Transverse colon (tissue), 4 donors: Measurements from ENCODE around the gene ZNF433. TPM values are rescaled to one million over a fixed set of nuclear protein-coding genes. Genes with fewer than 3 reads are reported as not detected.
A peak's percentile ranks its signal among the peaks of the same experiment; 100 is the strongest.

Experiments
- DNase-seq: peaks from one replicate; pipeline ENCODE4 v3.0.0-alpha.2; 2019
- H3K27ac ChIP-seq, 4 donors: fragments of 200-600 bp; sonication (generic); 2 replicates each; pipeline ENCODE4 v1.5.1; 2016 to 2018; ENCODE audit warnings: inconsistent platforms in 4 of 4
- H3K27me3 ChIP-seq: fragments of 200-600 bp; sonication (generic); 2 replicates; pipeline ENCODE4 v1.5.1; 2017; ENCODE audit warnings: inconsistent platforms
- H3K36me3 ChIP-seq, 4 donors: fragments of 200-600 bp; sonication (generic); 2 replicates each; pipeline ENCODE4 v1.5.1; 2017 to 2019; ENCODE audit warnings: inconsistent platforms in 4 of 4
- H3K4me1 ChIP-seq, 4 donors: fragments of 200-600 bp; sonication (generic); 2 replicates each; pipeline ENCODE4 v1.5.1; 2017 to 2020; ENCODE audit warnings: inconsistent platforms in 4 of 4
- H3K4me3 ChIP-seq, 4 donors: fragments of 200-600 bp; sonication (generic); 1 replicate in 1 of 4; 2 replicates in 3 of 4; pipeline versions ENCODE4 v1.5.1 to v1.6.1; 2017 to 2019; ENCODE audit warnings: inconsistent platforms in 4 of 4
- H3K9me3 ChIP-seq, 2 donors: fragments of 200-600 bp; sonication (generic); 2 replicates each; pipeline ENCODE4 v1.5.1; 2017 to 2019; ENCODE audit warnings: inconsistent platforms in 2 of 2
- EP300 ChIP-seq: sonication (generic); formaldehyde crosslinking; IDR thresholded peaks from one replicate; pipeline ENCODE4 v1.6.1; 2017; ENCODE audit warnings: antibody characterized with exemption, low read depth
- POLR2A ChIP-seq: fragments of 450-650 bp; IDR thresholded peaks from one replicate; pipeline ENCODE4 v1.6.1; 2016; ENCODE audit warnings: antibody characterized with exemption, mild to moderate bottlenecking, moderate library complexity
- POLR2AphosphoS5 ChIP-seq, 3 donors: sonication (generic); formaldehyde crosslinking; IDR thresholded peaks; one replicate each; pipeline ENCODE4 v1.6.1; 2016; ENCODE audit warnings: antibody characterized with exemption in 3 of 3
- WGBS, 2 donors: methylation state at CpG; one replicate each; pipeline ENCODE4 v1.1.5; 2018; ENCODE audit warnings: low coverage in 1 of 2; 5-methylcytosine and 5-hydroxymethylcytosine counted together
- in situ Hi-C, 4 donors: fragments of 200-750 bp; cut with MboI; loops; one replicate each; pipeline versions ENCODE4 v1.15.0 to v1.15.1; 2017; ENCODE audit warnings: low sequenced_read_pairs in 3 of 4, low pct_ligation_motif_present in 1 of 4, low pct_unique_long_range_greater_than_20kb in 1 of 4
- intact Hi-C: fragments of 100-400 bp; cut with DNase I; formaldehyde crosslinking; loops from one replicate; pipeline ENCODE4 v1.15.1; 2023; ENCODE audit warnings: low total_unique reads
- total RNA-seq, 4 donors: library from RNA; depleted of rRNA; stranded (reverse); fragments of >200 nt; gene quantifications; one replicate each; pipeline ENCODE4 v1.1.0, GENCODE V29; 2016
- TF ChIP-seq, protein P1 (sequence below), 5 experiments: fragments of 200-600 bp in 3 of 5; fragments of 450-650 bp in 2 of 5; sonication (generic) in 3 of 5; IDR thresholded peaks; 1 replicate in 2 of 5; 2 replicates in 3 of 5; pipeline ENCODE4 v1.5.1; 2016 to 2017; ENCODE audit warnings: antibody characterized with exemption in 5 of 5, inconsistent platforms in 3 of 5, mild to moderate bottlenecking in 2 of 5, moderate library complexity in 1 of 5

The ZNF433 gene
- total RNA-seq, 4 donors from 2014 or later = 3.2 to 13.5 (median 4.7) TPM

DNA sequence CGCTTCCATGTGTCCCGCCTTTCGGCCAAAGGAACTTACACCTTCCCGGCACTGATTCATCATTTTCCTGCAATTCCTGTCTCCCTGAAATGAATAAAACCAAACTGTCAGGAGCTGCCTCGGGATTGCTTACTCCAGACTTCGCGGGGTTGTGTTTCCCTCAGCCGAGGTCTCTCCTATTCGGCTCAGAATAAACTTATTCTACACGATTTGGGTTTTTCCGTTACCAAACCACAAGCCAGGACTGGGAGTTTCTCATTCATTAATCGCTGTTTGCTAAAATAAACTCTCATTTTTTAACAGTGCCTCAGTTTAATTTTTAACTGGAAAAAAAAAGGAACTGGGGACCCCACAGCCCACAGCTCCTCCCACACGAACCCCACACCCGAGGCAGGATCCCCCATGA is 16.6 kb upstream of the ZNF433 start:
- TF ChIP-seq POLR2A (no peak), EP300 (no peak), POLR2AphosphoS5 (IDR thresholded peaks at IDR 0.05) (no peak)
- TF ChIP-seq, protein P1, sequence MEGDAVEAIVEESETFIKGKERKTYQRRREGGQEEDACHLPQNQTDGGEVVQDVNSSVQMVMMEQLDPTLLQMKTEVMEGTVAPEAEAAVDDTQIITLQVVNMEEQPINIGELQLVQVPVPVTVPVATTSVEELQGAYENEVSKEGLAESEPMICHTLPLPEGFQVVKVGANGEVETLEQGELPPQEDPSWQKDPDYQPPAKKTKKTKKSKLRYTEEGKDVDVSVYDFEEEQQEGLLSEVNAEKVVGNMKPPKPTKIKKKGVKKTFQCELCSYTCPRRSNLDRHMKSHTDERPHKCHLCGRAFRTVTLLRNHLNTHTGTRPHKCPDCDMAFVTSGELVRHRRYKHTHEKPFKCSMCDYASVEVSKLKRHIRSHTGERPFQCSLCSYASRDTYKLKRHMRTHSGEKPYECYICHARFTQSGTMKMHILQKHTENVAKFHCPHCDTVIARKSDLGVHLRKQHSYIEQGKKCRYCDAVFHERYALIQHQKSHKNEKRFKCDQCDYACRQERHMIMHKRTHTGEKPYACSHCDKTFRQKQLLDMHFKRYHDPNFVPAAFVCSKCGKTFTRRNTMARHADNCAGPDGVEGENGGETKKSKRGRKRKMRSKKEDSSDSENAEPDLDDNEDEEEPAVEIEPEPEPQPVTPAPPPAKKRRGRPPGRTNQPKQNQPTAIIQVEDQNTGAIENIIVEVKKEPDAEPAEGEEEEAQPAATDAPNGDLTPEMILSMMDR (IDR thresholded peaks at IDR 0.05) = no peak
- Histone ChIP-seq H3K27me3 (no peaks in the 10 kb centered on the region), H3K4me3 (peak overlapping the region; percentile 59 to 89 (median 64)), H3K27ac (peak overlapping the region; percentile 75 to 85 (median 82)), H3K4me1 (peaks cover 0 to 19% (median 13%) of the 10 kb centered on the region in 4 donors), H3K36me3 (no peaks in the 10 kb centered on the region), H3K9me3 (no peaks in the 10 kb centered on the region)
- in situ Hi-C loops = loop anchor here in 2 of 4 donors (10.0 kb wide), 1 partner anchor 93 kb away; the partner anchor contains the start of gene ZNF20 (in 2 of the 2)
- DNase-seq = no peak
- 1 to 3% methylated on average over 13 to 14 of the region's 14 CpGs for WGBS, 2 donors
- intact Hi-C loops = no loop called here

DNA sequence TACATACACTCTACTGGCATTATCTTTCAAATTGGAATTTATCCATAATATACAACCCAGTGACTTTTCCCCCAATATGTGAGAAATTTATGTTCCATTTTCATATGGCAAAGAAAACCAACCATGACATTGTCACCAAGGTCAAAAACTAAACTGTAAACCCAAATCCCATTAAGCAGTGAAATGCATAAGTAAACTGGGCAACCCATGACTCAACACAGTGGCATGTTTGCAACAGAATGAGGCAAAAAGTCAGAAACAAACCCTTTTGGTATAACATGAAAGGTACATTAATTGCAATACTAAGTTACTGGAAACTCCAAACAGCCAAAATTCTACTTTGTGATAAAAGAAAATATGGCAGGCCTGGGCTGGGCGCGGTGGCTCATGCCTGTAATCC is 12.4 kb upstream of the ZNF433 start:
- no peak overlapping the region for H3K27ac ChIP-seq
- peaks cover 23 to 30% of the 10 kb centered on the region in 2 donors for H3K9me3 ChIP-seq
- WGBS, 2 donors = 97% methylated on average over 2 of the region's 2 CpGs; no CpG with 5 or more reads in 1 of the 2 donors
- peaks cover 0 to 6% (median 3%) of the 10 kb centered on the region in 4 donors for H3K36me3 ChIP-seq
- intact Hi-C loops = no loop called here
- H3K27me3 ChIP-seq = no peaks in the 10 kb centered on the region
- TF ChIP-seq, protein P1 (IDR thresholded peaks at IDR 0.05) = no peak
- TF ChIP-seq POLR2A = no peak
- TF ChIP-seq EP300 = no peak
- no peak for TF ChIP-seq POLR2AphosphoS5 (IDR thresholded peaks at IDR 0.05)
- in situ Hi-C loops = no loop called here
- no peak overlapping the region for H3K4me3 ChIP-seq
- DNase-seq = no peak
- peaks cover 0 to 14% (median 11%) of the 10 kb centered on the region in 4 donors for H3K4me1 ChIP-seq

DNA sequence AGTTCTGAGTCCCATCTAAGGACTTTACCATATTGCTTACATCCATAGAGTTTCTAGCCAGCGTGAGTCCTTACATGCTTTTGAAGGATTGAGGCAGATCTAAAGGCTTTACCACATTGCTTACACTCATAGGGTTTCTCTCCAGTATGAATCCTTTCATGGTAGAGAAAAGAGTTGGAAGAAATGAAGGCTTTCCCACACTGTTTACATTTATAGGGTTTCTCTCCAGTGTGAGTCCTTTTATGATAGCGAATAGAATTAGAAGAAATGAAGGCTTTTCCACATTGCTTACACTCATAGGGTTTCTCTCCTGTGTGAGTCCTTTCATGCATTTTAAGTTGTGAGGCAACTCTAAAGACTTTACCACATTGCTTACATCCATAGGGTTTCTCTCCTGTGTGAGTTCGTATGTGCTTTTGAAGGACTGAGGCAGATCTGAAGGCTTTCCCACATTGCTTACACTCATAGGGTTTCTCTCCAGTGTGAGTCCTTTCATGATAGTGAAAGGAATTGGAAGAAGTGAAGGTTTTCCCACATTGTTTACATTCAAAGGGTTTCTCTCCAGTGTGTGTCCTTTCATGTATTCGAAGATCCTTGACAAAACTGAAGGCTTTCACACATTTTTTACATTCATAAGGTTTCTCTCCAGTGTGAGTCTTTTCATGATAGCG is 8.4 kb upstream of the ZNF433 start:
- no peak for TF ChIP-seq POLR2A
- no peak for TF ChIP-seq POLR2AphosphoS5 (IDR thresholded peaks at IDR 0.05)
- no peak for TF ChIP-seq EP300
- TF ChIP-seq, protein P1 (IDR thresholded peaks at IDR 0.05) = no peak
- DNase-seq = no peak
- peaks cover 0 to 6% (median 3%) of the 10 kb centered on the region in 4 donors for H3K36me3 ChIP-seq
- intact Hi-C loops (no loop called here), in situ Hi-C loops (no loop called here)
- no peaks in the 10 kb centered on the region for H3K4me1 ChIP-seq
- 94 to 95% methylated on average over 5 of the region's 5 CpGs for whole genome bisulfite sequencing, 2 donors
- peaks cover 29 to 35% of the 10 kb centered on the region in 2 donors for H3K9me3 ChIP-seq
- H3K27ac ChIP-seq = no peak overlapping the region
- H3K4me3 ChIP-seq = no peak overlapping the region
- H3K27me3 ChIP-seq = no peaks in the 10 kb centered on the region

DNA sequence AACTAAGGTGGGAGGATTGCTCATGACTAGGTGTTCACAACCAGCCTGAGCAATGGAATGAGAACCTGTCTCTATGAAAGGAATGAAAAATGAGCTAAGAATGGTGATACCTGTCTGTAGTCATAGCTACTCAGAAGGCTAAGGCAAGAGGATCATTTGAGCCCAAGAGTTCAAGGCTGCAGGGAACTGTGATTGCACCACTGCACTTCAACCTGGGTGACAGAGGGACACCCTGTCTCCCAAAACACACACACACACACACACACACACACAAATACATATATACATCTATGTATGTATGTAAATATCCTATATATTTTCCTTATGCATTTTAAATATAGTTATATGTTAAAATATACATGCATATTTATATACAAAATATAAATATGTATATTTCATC is 7.4 kb upstream of the ZNF433 start:
- no peak for TF ChIP-seq EP300
- TF ChIP-seq POLR2A = no peak
- no peak for TF ChIP-seq POLR2AphosphoS5 (IDR thresholded peaks at IDR 0.05)
- TF ChIP-seq, protein P1 (IDR thresholded peaks at IDR 0.05) = no peak
- peaks cover 0 to 6% (median 3%) of the 10 kb centered on the region in 4 donors for H3K36me3 ChIP-seq
- no peaks in the 10 kb centered on the region for H3K4me1 ChIP-seq
- no peak overlapping the region for H3K27ac ChIP-seq
- in situ Hi-C loops (no loop called here), intact Hi-C loops (no loop called here)
- H3K27me3 ChIP-seq = no peaks in the 10 kb centered on the region
- H3K9me3 ChIP-seq = peaks cover 29 to 35% of the 10 kb centered on the region in 2 donors
- no peak overlapping the region for H3K4me3 ChIP-seq
- no peak for DNase-seq
